Mesothelial cell of epicardium (in vitro differentiated cells): ENCODE results near the gene SPCS3. TPM values are rescaled to one million over a fixed set of nuclear protein-coding genes. Genes with fewer than 3 reads are reported as not detected.

Experiments used
- DNase-seq, 2 experiments: peaks; one replicate each; pipeline ENCODE4 v3.0.0; 2021; ENCODE audit warnings: low spot score in 2 of 2; ENCODE audit not compliant: unreplicated experiment in 2 of 2
- H3K27ac Mint-ChIP-seq: 2 replicates; pipeline ENCODE4 v1.8.0; 2021; ENCODE audit warnings: mixed read lengths
- H3K27me3 Mint-ChIP-seq: 2 replicates; pipeline ENCODE4 v1.8.0; 2021; ENCODE audit warnings: low read depth, mixed read lengths
- H3K36me3 Mint-ChIP-seq: 2 replicates; pipeline ENCODE4 v1.8.0; 2021; ENCODE audit warnings: mixed read lengths
- H3K4me1 Mint-ChIP-seq: 2 replicates; pipeline ENCODE4 v1.8.0; 2021; ENCODE audit warnings: mixed read lengths
- H3K4me3 Mint-ChIP-seq: 2 replicates; pipeline ENCODE4 v1.8.0; 2021; ENCODE audit warnings: mild to moderate bottlenecking, moderate library complexity, mixed read lengths
- H3K9me3 Mint-ChIP-seq: 2 replicates; pipeline ENCODE4 v1.8.0; 2021; ENCODE audit warnings: mixed read lengths
- CTCF ChIP-seq: fragments of 200-600 bp; sonication (generic); IDR thresholded peaks from one replicate; pipeline ENCODE4 v1.5.0; 2021; ENCODE audit warnings: antibody characterized with exemption; ENCODE audit not compliant: unreplicated experiment
- total RNA-seq: library from RNA; stranded (reverse); gene quantifications from 3 replicates; pipeline ENCODE4 v1.2.1, GENCODE V29; 2021

Gene SPCS3
- total RNA-seq, 1 donor from 2014 or later = 107 TPM

- no peaks in the 10 kb centered on the region for H3K4me1 Mint-ChIP-seq
- H3K9me3 Mint-ChIP-seq = peaks cover 39% of the 10 kb centered on the region
- peaks cover 30% of the 10 kb centered on the region for H3K36me3 Mint-ChIP-seq
Measured at GRCh38 chr4:176354884-176355283, 35.1 kb downstream of the SPCS3 start.

GRCh38 chr4:176357359-176358082 is 37.8 kb downstream of the SPCS3 start:
- H3K27me3 Mint-ChIP-seq = no peaks in the 10 kb centered on the region
- H3K9me3 Mint-ChIP-seq = peaks cover 20% of the 10 kb centered on the region
- TF ChIP-seq CTCF = no peak
- H3K4me1 Mint-ChIP-seq = no peaks in the 10 kb centered on the region
- peaks cover 9% of the 10 kb centered on the region for H3K36me3 Mint-ChIP-seq
- H3K27ac Mint-ChIP-seq = no peak overlapping the region
- no peak overlapping the region for H3K4me3 Mint-ChIP-seq
- DNase-seq = no peak

More at GRCh38 chr4:176354884-176355283, 35.1 kb downstream of the SPCS3 start:
- H3K27ac Mint-ChIP-seq = no peak overlapping the region
- H3K4me3 Mint-ChIP-seq = no peak overlapping the region
- no peak for DNase-seq
- H3K27me3 Mint-ChIP-seq = no peaks in the 10 kb centered on the region
- no peak for TF ChIP-seq CTCF

GRCh38 chr4:176358083-176358469 is 38.3 kb downstream of the SPCS3 start:
- H3K4me3 Mint-ChIP-seq = no peak overlapping the region
- no peak overlapping the region for H3K27ac Mint-ChIP-seq
- peaks cover 6% of the 10 kb centered on the region for H3K36me3 Mint-ChIP-seq
- TF ChIP-seq CTCF = no peak
- H3K9me3 Mint-ChIP-seq = peaks cover 17% of the 10 kb centered on the region
- no peaks in the 10 kb centered on the region for H3K27me3 Mint-ChIP-seq
- no peak for DNase-seq
- H3K4me1 Mint-ChIP-seq = no peaks in the 10 kb centered on the region

- DNase-seq = no peak
- Mint-ChIP-seq H3K4me3 (no peak overlapping the region), H3K4me1 (no peaks in the 10 kb centered on the region), H3K27ac (no peak overlapping the region), H3K9me3 (peaks cover 6% of the 10 kb centered on the region), H3K36me3 (no peaks in the 10 kb centered on the region), H3K27me3 (no peaks in the 10 kb centered on the region)
- no peak for TF ChIP-seq CTCF
Measured at GRCh38 chr4:176359590-176359989, 39.8 kb downstream of the SPCS3 start.

GRCh38 chr4:176360446-176360845 is 40.7 kb downstream of the SPCS3 start:
- Mint-ChIP-seq H3K9me3 (peaks cover 13% of the 10 kb centered on the region), H3K4me1 (no peaks in the 10 kb centered on the region), H3K36me3 (no peaks in the 10 kb centered on the region), H3K27me3 (no peaks in the 10 kb centered on the region), H3K4me3 (no peak overlapping the region), H3K27ac (no peak overlapping the region)
- DNase-seq = no peak
- TF ChIP-seq CTCF = no peak
